NCI-H1417 treated with DMSO at 0.1 percent for 48 hours (cell line): ENCODE measurements around the gene P2RX3.
"Not testable (repeated sequence)": the region's sequence is repeated elsewhere in the genome, so short reads cannot be mapped to it uniquely, and the experiment has no call there.

Experiments
- DNase-seq: peaks from one replicate; lab custom pipeline; 2025; lab: John Stamatoyannopoulos, UW

P2RX3 gene

GRCh38 chr11:57349491-57350274, 11.5 kb downstream of the P2RX3 start:
- no peak for DNase-seq

- DNase-seq = no peak
Observed at GRCh38 chr11:57353036-57353435, 14.9 kb downstream of the P2RX3 start.

GRCh38 chr11:57353446-57353845, 15.3 kb downstream of the P2RX3 start:
- no peak for DNase-seq

- no peak for DNase-seq
Observed at GRCh38 chr11:57353852-57354251, 15.7 kb downstream of the P2RX3 start.

GRCh38 chr11:57354699-57355098, 16.5 kb downstream of the P2RX3 start:
- DNase-seq = no peak

GRCh38 chr11:57356268-57356667, 18.1 kb downstream of the P2RX3 start:
- no peak for DNase-seq

GRCh38 chr11:57357310-57357709, 19.2 kb downstream of the P2RX3 start:
- no peak for DNase-seq

- no peak for DNase-seq
Observed at GRCh38 chr11:57357856-57358255, 19.7 kb downstream of the P2RX3 start.

- DNase-seq = no peak
Observed at GRCh38 chr11:57358543-57358961, 20.4 kb downstream of the P2RX3 start.

- DNase-seq = no peak
Observed at GRCh38 chr11:57358991-57359390, 20.8 kb downstream of the P2RX3 start.

GRCh38 chr11:57359396-57359795, 21.2 kb downstream of the P2RX3 start:
- DNase-seq = no peak

- DNase-seq = no peak
Observed at GRCh38 chr11:57359896-57360690, 21.9 kb downstream of the P2RX3 start.

GRCh38 chr11:57360991-57361390, 22.8 kb downstream of the P2RX3 start:
- DNase-seq = no peak

GRCh38 chr11:57361420-57361819, 23.3 kb downstream of the P2RX3 start:
- DNase-seq = not testable (repeated sequence)

GRCh38 chr11:57361926-57362325, 23.8 kb downstream of the P2RX3 start:
- no peak for DNase-seq

GRCh38 chr11:57363131-57364080, 25.3 kb downstream of the P2RX3 start:
- DNase-seq = no peak

- no peak for DNase-seq
Observed at GRCh38 chr11:57364851-57365660, 26.9 kb downstream of the P2RX3 start.

- DNase-seq = no peak
Observed at GRCh38 chr11:57368106-57368844, 30.1 kb downstream of the P2RX3 start.

GRCh38 chr11:57368845-57369232, 30.7 kb downstream of the P2RX3 start:
- DNase-seq = no peak

GRCh38 chr11:57370251-57370650, 32.1 kb downstream of the P2RX3 start:
- no peak for DNase-seq

GRCh38 chr11:57370941-57371340, 32.8 kb downstream of the P2RX3 start:
- no peak for DNase-seq
